Lower leg skin (tissue), 3 donors: Measurements from ENCODE around the gene IGSF9.

Source experiments
- CTCF ChIP-seq, 3 donors: fragments of 450-650 bp; IDR thresholded peaks; one replicate each; pipeline ENCODE4 v1.5.1; 2016; ENCODE audit warnings: antibody characterized with exemption in 3 of 3, mild to moderate bottlenecking in 3 of 3, moderate library complexity in 2 of 3
- POLR2A ChIP-seq, 2 donors: fragments of 450-650 bp; IDR thresholded peaks; one replicate each; pipeline ENCODE4 v1.6.1; 2016 to 2017; ENCODE audit warnings: antibody characterized with exemption in 2 of 2, mild to moderate bottlenecking in 1 of 2, moderate library complexity in 1 of 2

DNA sequence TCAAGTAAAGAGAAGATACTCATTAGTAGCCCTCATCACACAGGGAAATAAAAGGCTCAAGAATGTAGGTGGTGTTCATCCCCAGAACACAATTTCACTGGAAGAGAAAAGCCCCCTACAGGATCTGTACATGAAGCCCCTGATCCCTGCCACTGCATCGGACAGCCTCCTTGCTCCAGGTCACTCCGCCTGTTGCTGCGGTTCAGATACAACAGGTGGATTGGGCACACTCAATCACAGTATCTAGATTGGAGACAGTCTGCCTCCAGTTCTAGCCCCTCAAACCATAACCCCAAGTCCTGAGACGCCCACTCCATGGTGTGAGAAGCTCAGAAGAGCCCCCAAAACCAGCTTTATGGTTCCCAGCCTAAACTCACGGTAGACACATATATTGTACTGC, 7.5 kb upstream of the IGSF9 start:
- TF ChIP-seq CTCF (IDR thresholded peaks at IDR 0.05) (no peak), POLR2A (IDR thresholded peaks at IDR 0.05) (no peak)
